ENCODE results near the gene SMIM24.

DNA sequence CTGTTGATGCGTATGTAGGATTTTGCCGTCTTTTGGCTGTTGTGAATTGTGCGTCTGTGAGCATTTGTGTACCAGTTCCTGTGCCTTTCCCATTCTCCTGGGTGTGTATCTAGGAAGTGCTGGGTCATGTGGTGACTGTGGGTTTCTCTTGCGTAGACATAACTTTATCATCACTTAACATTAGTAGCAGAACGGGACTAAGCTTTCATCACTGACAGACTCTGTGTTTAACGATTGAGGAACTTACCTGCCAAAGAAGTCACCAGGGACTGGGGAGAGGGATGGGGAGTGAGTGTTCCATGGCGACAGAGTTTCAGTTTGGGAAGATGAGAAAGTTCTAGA is 40.8 kb upstream of the SMIM24 start:
- TF ChIP-seq, protein P1, sequence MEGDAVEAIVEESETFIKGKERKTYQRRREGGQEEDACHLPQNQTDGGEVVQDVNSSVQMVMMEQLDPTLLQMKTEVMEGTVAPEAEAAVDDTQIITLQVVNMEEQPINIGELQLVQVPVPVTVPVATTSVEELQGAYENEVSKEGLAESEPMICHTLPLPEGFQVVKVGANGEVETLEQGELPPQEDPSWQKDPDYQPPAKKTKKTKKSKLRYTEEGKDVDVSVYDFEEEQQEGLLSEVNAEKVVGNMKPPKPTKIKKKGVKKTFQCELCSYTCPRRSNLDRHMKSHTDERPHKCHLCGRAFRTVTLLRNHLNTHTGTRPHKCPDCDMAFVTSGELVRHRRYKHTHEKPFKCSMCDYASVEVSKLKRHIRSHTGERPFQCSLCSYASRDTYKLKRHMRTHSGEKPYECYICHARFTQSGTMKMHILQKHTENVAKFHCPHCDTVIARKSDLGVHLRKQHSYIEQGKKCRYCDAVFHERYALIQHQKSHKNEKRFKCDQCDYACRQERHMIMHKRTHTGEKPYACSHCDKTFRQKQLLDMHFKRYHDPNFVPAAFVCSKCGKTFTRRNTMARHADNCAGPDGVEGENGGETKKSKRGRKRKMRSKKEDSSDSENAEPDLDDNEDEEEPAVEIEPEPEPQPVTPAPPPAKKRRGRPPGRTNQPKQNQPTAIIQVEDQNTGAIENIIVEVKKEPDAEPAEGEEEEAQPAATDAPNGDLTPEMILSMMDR (IDR thresholded peaks at IDR 0.05): no peak
- TF ChIP-seq EZH2phosphoT487 (IDR thresholded peaks at IDR 0.05) (no peak), EZH2 (IDR thresholded peaks at IDR 0.05) (no peak)

All from neural progenitor cell (in vitro differentiated cells).